Astrocyte (in vitro differentiated cells and primary cell): Measurements from ENCODE around the gene AQP3.

Experiments used
- CTCF ChIP-seq: IDR thresholded peaks from 2 replicates; pipeline ENCODE4 v1.5.1; 2011; ENCODE audit warnings: low read depth, mild to moderate bottlenecking, inconsistent platforms, low read length, moderate library complexity; ENCODE audit not compliant: insufficient read depth
- EZH2 ChIP-seq: IDR thresholded peaks from 2 replicates; pipeline ENCODE4 v1.6.1; 2012; ENCODE audit warnings: mild to moderate bottlenecking, low read length, inconsistent platforms; ENCODE audit not compliant: insufficient read depth

GRCh38 chr9:33407061-33407460, 40.3 kb downstream of the AQP3 start:
- no peak for TF ChIP-seq CTCF
- no peak for TF ChIP-seq EZH2
